Measurements from ENCODE around the gene TMEM258.

TMEM258 gene

DNA sequence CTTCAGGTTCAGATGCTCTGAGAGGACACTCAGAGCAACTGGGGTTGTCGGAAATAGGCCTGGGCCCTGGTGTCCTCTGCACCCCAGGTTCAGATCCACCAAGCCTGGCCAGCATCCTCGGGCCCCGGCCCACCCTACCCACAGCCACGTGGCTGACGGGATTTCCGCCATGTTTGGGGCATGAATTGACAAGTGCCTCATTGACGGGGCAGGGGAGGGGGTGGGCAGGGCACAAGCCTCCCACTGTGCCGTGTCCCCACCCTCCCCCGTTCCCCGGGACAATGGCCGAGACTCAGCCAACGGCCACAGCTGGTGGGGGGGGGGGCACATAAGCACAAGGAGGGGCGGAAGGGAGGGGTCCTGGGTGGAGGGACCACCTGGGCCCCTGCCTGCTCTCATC is 31.5 kb downstream of the TMEM258 start:
- no peak overlapping the region for H3K4me3 ChIP-seq (replicated peaks in 1 of 2; ENCODE audit: low read depth in 2 of 2, low read length in 2 of 2)
- no peak for DNase-seq (ENCODE audit: low read depth in 2 of 2)
- TF ChIP-seq CTCF (IDR thresholded peaks at IDR 0.05; ENCODE audit: low read depth, low read length) = no peak

- TF ChIP-seq CTCF (IDR thresholded peaks at IDR 0.05; ENCODE audit: low read depth, low read length) = no peak
- H3K4me3 ChIP-seq (replicated peaks in 1 of 2; ENCODE audit: low read depth in 2 of 2, low read length in 2 of 2) = no peak overlapping the region
- no peak for DNase-seq (ENCODE audit: low read depth in 2 of 2)
These were observed 35.1 kb downstream of the TMEM258 start for GRCh38 chr11:61757213-61757862.

DNA sequence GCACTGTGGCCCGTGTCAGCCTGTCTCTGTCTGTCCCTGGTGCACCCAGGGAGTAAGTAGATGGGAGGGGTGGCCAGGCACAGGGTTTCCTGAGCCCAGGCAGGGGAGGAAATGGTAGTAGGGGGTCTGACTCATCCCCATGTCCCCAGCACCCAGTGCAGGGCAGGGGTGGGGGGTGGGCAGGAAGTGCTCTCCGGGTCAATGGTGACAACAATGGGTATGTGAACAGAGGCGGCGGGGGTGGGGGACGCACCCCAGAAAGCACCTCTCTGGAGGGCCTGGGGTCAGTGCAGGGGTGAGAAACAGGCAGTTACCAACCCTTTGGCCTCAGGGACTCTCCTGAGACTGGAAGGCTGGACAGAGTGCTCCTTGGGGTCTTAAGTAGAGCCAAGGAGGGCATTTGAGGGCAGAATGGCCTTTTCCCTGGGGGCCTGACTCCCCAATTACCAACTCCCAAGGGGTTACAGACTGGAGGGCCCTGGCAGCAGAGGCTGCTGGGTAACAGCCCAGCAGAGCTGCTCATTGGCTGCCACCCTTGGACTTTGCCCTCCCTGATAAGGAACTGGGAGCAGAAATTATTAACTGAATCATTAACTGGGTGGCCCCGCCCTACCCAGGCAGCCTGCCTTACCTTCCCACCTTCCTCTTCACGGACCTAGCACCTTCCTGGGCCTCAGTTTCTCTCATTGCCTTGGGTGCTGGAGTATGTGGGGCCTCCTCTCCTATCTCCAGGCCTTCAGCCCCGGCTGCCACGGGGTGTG is 35.8 kb downstream of the TMEM258 start:
- no peak overlapping the region for H3K4me3 ChIP-seq (replicated peaks in 1 of 2; ENCODE audit: low read depth in 2 of 2, low read length in 2 of 2)
- DNase-seq (ENCODE audit: low read depth in 2 of 2) = peak; percentile 46 to 54
- no peak for TF ChIP-seq CTCF (IDR thresholded peaks at IDR 0.05; ENCODE audit: low read depth, low read length)

DNA sequence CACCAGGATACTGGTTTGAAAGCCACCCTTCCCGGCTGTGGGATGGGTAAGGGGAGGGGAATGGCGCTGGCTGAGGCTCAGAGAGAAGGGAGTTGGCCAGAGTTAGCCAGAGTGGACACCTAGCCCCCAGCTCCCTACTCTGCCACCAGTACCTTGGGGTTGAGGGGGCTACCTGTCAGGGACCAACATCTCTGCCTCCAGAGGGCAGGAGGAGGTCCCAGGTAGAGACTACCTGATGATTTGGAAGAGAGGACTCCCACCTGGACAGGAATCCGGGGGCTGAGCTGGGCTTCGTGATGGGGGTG is 36.3 kb downstream of the TMEM258 start:
- no peak for TF ChIP-seq CTCF (IDR thresholded peaks at IDR 0.05; ENCODE audit: low read depth, low read length)
- no peak overlapping the region for H3K4me3 ChIP-seq (replicated peaks in 1 of 2; ENCODE audit: low read depth in 2 of 2, low read length in 2 of 2)
- no peak for DNase-seq (ENCODE audit: low read depth in 2 of 2)

GRCh38 chr11:61754534-61755482 is 37.6 kb downstream of the TMEM258 start:
- peak overlapping the region in 1 of 2 donors; percentile 15 for H3K4me3 ChIP-seq (replicated peaks in 1 of 2; ENCODE audit: low read depth in 2 of 2, low read length in 2 of 2)
- peak in 1 of 2 donors; percentile 78 for DNase-seq (ENCODE audit: low read depth in 2 of 2)
- TF ChIP-seq CTCF (IDR thresholded peaks at IDR 0.05; ENCODE audit: low read depth, low read length) = no peak

GRCh38 chr11:61753672-61754071 is 38.7 kb downstream of the TMEM258 start:
- no peak for DNase-seq (ENCODE audit: low read depth in 2 of 2)
- H3K4me3 ChIP-seq (replicated peaks in 1 of 2; ENCODE audit: low read depth in 2 of 2, low read length in 2 of 2) = peak overlapping the region in 1 of 2 donors; percentile 65
- no peak for TF ChIP-seq CTCF (IDR thresholded peaks at IDR 0.05; ENCODE audit: low read depth, low read length)

Measured in cardiac fibroblast (primary cell).